Hematopoietic multipotent progenitor cell (in vitro differentiated cells): ENCODE measurements around the gene DPYSL3. TPM values are rescaled to one million over a fixed set of nuclear protein-coding genes. Genes with fewer than 3 reads are reported as not detected.

Source experiments
- DNase-seq, 3 donors: peaks; one replicate each; pipeline ENCODE4 v3.0.0-alpha.2; 2011 to 2015; ENCODE audit warnings: low read depth in 2 of 3, low spot score in 2 of 3
- total RNA-seq: library from RNA; depleted of rRNA; stranded (reverse); fragments of >200 nt; gene quantifications from one replicate; pipeline ENCODE4 v1.2.3, GENCODE V29; 2012

The DPYSL3 gene
- total RNA-seq, 1 donor, result 45.2 TPM

DNA sequence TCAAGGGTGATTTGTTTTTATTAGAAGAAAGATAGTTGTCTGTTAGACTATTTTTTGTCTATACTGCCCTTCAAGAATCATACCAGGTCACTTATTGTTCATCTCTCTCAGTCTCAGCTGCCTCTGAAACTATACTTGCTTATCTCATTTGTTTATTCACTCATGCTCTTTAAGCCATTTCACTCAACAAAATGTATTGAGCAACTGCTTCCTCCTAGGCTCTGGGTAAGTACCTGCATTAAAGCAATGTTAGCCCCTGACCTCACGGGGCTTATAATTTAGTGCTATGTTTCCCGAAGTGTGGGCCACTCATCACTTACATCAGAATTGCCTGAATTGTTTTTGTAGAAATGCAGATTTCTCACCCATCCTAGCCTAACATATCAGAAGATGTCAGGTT is 100.9 kb downstream of the DPYSL3 start:
- DNase-seq, result no peak

DNA sequence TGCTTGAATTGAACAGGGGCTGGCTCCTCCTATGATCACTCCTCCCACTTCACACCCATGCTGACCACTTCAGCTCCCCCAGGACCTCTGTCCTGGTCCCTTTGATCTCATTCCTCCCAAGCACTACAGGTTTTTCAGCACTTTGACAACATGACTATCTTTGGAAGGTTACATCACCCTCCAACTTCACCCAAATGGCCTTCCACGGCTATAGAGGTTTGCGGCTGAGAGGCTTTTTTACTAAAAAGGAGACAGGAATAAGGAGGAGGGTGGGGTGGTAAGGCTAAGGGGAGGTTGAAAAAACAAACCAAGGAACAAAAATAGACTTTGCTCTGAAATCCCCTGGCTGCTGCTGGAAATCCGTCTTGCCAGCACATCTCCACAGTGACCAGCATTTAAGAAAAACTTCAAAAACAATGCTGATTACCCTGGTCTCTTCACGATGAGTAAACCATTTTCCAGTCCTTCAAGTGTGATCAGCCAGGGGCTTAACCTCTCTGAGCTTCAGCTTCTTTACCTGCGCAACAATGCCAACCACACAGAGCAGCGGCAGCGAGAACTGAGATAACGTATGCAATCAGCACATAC is 102.7 kb downstream of the DPYSL3 start:
- no peak for DNase-seq

DNA sequence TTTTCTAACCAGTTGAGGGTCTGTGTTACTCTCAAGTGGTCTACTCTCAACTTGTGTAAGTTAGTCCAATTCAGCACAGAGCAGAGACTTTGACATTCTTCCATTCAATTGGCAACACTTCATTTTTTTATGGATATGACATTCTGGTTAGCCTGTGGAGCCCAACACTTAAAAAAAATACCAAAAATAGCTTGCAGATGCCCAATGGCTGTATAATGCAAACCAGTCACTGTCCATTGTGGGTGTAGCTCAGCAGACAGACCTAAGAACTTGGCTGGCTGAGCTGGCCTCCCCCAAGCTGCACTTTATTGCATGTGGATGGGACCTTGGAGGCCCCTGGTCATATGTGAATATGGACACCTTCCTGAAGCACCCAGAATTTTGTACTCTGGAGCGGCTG is 103.2 kb downstream of the DPYSL3 start:
- no peak for DNase-seq

DNA sequence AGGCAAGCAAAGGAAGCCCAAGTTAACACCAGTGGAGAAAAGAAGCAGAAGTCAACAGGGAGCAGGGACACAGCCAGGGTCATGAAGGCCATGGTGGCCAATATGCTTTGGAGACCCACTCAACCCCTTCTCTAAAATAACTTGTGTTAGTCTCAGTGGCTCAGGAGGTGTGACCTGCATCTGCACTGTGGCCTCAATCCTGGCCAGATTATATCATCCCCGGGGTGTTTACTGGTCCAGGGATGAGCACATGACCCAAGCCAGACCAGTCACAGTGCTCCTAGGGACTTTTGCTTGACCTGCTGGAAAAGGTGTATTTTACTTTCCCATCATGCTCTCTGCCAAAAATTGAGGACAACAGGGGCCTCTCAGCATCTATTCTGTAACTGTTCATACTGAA is 105.2 kb downstream of the DPYSL3 start:
- DNase-seq, result no peak

DNA sequence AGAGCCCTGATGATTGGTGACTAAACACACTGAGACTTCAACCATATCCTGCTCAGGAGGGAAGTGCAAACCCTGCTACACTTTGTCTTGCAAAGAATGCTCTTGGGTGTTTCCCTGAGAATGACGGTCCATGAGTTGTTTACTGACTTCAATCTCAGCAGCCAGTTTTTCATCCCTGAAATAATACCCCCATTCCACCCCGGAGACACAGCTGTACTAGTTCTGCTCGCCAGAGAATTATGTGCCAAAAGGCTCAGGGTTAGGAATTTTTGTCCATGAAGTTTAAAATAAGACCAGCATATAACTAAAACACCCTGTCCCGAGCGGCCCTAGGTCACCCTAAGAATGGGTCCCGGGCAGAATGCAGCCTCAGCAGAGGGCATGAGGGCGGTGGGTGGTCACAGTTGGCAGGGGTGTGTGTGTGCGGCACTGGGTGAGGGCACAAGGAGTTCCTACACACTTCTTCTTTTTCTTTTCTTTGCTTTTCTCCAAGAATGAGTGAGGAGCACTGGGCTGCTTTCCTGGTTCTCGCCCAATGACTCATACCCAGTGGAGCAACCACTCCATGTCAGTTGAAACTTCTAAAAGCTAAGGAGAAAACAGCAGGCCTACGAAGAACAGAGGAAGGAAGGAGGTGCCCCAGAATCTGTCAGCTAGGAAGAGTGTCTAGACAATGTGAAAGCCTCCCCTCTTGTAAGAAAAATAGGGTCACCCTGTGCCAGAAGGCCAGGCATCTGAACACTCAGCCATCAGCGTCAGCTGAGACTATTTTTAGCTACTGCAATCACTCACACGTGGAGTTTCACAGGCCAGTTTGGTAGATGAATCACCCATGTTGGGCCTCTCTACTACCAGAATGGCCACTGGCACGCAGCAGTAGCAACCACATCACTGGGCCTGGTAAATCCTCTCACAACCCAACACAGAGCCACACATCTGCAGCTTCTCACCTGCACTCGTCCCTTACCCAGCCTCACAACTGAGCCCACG is 105.9 kb downstream of the DPYSL3 start:
- no peak for DNase-seq

DNA sequence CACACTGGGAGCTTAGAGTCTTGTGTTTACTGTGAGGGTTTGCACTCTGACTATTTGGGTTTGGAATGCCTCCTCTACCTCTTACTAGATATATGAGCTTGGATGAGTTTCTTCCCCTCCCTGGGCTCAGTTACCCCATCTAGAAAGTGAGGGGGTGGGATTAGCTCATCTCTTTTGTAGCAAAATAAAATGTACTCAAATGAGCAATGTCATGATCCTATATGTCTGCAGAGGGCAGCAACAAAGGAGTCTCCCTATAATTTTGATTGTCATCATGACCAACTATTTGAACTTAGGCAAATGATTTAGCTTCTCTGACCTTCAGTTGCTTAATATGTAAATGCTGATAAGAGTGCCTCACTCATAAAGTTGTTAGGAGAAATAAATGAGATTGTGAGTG is 109.0 kb downstream of the DPYSL3 start:
- DNase-seq, result no peak

DNA sequence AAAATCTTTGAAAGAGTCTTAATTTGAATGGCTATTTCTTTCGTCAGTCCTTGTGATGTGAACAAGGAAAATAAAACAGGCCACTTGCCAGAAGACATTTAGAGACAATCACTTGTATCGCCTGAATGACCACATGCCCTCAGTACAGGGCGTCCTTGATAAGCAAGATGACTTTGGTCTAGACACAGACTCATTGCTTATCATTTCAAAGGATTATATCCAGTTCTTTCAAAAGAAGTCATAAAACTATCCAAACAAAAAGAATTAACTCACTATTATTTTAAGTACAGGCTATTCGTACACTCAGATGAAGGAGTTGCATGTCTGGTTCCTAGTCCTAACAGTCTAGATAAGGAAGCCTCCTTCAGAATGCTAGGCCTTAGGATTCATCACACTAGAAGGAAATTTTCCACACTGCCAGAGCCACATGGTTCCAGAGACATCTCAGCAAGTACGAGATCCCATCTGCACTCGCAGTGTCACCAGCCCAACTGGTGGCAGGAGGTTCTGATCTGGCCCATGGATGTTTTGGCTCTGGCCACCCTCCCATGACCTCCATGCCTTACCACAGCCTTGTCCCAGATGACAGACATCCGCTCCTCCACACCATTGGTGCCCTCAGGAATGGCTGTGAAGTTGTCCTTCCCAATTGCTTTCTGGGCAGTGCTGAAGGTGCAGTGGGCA is 109.6 kb downstream of the DPYSL3 start:
- no peak for DNase-seq

DNA sequence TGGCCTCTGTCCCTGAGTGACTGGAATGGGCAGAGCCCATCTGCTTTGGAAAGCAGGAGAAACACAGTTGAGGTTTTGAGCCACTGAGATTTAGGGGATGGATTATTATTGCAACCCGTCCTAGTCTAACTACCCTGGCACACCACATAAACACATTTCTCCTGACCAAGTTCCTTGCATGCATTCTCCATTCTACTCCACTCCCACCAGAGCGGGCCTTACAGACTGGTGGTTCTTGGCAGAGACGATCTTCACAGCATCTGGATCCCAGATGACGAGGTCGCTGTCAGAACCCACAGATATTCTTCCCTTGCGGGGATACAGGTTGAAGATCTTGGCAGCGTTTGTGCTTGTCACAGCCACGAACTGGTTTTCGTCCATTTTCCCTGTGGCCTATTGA is 111.0 kb downstream of the DPYSL3 start:
- no peak for DNase-seq

GRCh38 chr5:147397616-147398015 is 112.3 kb downstream of the DPYSL3 start:
- no peak for DNase-seq

GRCh38 chr5:147396070-147396823 is 113.6 kb downstream of the DPYSL3 start:
- no peak for DNase-seq

GRCh38 chr5:147393874-147394672 is 115.8 kb downstream of the DPYSL3 start:
- no peak for DNase-seq

GRCh38 chr5:147391781-147392180 is 118.1 kb downstream of the DPYSL3 start:
- peak in 2 of 3 donors; percentile 24 for DNase-seq

DNA sequence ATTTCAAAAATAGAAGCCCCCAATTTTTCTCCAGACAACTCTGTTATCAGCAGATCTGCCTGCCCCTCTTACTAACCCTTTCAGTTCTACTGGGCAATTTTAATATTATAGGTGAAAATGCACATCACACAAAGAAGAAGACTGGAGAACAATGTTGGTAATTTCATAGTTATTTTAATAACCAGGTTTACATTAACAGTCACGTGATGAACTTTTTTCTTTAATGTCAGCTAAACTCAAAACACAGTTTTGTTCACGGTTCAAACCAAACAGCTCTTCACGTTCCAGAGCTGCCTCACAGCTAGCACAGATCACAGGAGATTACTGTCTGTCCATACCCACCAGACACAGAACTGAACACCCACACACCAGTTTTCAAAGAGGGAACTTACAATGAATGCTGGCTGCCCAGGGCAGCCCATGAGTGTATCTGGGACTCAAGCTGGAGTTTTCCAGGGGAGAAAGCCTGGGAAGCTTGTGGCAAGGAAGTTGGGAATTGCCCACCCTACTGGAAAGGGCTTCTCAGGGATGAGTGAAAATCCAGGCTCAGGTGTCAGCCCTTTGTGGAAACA is 119.1 kb downstream of the DPYSL3 start:
- DNase-seq, result no peak

DNA sequence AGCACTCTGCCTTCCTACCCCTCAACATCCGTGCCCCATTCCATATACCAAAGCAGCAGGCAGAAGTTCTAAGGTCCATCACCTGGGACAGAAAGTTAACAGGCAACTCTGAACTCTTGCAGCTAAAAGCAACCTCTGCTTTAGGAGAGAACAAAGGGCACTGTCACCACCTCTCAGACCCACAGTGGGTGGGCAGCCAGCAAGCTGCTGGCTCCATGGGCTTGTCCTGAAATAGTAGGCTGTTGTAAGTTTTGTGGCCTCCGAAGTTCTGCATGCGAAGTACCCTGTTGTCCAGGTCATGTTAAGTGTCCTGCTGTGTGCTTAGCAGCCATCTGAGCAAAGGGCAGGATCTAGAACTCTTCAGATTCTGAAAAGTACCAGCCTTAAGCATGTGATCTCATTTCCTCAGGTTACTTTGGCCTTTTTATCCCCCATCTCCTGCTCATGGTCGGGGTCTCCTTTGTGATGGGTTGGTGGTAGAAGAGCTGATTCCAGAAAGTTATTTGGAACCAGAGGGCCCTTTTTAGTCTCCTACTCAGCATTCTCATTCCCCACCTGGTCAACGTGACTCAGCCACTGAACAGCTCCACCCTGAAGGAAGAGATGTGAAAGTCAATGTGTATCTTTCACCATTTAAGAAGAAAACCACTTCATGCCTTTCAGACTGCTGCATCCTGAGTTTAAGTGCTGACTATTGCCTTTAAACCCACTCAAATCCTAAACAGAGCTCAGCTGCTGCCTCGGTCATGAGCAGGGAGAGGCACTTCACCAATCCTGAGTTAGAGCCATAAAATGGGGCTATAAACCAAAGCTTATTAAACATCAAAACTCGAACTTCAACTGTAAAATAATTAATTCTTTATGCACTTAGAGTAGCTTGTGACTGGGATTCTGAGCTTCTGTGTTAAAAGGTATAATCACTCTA is 121.4 kb downstream of the DPYSL3 start:
- no peak for DNase-seq

- no peak for DNase-seq
Measured at GRCh38 chr5:147387109-147387508, 122.8 kb downstream of the DPYSL3 start.

DNA sequence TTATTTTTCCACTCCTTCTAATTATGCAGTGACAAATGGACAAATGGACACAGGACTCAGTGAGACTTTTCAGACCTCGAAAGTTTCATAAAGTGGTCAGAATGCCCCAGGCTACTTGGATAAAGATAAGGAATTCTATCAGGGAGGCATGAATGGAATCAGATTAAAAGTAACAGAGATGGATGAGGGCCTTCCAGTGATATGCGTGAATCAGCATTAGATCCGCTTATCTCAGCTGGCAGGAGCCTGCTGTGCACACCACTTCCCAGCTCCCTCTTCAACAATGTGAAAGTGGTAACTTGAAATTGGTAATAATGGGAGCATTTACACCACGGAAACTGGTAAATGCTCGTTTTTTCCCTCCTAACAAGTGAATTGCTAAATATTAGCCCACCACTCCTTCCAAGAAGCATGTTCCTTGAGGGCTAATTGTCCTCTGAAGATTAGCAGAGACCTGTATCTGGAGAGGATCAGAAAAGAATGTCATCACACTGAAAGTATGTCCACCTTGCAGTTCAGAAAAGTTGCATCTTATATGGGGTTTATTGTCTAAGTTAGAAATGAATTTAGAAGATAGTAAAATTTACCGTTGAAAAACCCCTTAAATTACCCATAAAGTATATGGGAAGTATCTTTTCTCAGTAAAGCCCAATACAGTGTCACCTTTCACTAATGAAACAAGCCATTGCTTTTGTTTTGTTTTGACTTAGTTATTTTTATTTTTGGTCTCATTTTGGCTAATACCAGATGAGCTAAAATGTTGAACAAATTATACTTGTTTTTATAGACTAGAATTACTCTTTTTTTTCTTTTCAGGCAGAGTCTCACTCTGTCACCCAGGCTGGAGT is 125.3 kb downstream of the DPYSL3 start:
- no peak for DNase-seq

- no peak for DNase-seq
Measured at GRCh38 chr5:147382776-147383175, 127.1 kb downstream of the DPYSL3 start.

GRCh38 chr5:147381555-147381954 is 128.3 kb downstream of the DPYSL3 start:
- no peak for DNase-seq
